Measurements from ENCODE around the gene GMPR2.

DNA sequence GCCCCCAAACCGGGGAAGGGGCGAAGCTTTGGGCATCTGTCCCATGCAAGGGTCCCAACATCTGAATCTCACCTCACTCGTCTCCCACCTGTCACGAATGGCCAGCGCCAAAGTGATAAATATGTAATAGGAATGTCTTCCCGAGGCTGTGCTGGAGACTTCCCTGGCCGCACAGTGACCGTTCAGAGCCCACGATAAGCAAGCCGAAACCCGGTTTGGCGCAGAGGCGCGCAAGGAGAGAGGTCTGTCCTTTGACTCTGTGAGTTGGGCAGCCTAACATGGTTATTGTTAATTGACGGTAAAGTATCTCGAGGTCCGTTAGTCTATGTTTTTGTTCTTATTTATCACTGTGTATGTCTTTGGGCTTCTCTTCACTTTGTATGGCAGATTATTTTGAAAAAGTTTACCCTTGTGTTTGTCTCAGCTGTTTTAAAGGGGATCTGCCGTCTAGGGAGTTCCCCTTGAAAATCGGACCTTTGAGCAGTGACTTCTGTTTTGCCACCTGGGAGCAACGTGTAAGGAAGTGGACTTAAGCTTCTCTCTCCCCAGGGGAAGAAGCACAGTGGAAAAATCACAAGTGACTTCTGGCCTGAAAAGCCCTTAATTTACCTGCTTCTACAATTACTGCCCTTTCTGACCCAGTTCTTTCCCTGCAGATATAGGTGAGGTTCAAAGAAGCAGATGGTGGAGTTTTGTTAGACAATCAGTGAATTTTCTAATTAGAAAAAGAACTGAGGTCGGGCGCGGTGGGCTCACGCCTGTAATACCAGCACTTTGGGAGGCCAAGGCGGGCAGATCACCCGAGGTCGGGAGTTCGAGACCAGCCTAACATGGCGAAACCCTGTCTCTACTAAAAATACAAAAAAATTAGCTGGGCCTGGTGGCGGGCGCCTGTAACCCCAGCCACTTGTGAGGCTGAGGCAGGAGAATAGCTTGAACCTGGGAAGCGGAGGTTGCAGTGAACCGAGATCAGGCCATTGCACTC, 36.4 kb upstream of the GMPR2 start:
- TF ChIP-seq CEBPB (IDR thresholded peaks at IDR 0.05; ENCODE audit: low read depth, low read length) (no peak), RAD21 (IDR thresholded peaks at IDR 0.05; ENCODE audit: low read length) (no peak), MAZ (IDR thresholded peaks at IDR 0.05; ENCODE audit: borderline replicate concordance, low read depth, low read length) (no peak), SMC3 (IDR thresholded peaks at IDR 0.05; ENCODE audit: low read depth, low read length) (no peak)
- TF ChIP-seq, protein P1, sequence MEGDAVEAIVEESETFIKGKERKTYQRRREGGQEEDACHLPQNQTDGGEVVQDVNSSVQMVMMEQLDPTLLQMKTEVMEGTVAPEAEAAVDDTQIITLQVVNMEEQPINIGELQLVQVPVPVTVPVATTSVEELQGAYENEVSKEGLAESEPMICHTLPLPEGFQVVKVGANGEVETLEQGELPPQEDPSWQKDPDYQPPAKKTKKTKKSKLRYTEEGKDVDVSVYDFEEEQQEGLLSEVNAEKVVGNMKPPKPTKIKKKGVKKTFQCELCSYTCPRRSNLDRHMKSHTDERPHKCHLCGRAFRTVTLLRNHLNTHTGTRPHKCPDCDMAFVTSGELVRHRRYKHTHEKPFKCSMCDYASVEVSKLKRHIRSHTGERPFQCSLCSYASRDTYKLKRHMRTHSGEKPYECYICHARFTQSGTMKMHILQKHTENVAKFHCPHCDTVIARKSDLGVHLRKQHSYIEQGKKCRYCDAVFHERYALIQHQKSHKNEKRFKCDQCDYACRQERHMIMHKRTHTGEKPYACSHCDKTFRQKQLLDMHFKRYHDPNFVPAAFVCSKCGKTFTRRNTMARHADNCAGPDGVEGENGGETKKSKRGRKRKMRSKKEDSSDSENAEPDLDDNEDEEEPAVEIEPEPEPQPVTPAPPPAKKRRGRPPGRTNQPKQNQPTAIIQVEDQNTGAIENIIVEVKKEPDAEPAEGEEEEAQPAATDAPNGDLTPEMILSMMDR (conservative IDR thresholded peaks at IDR 0.05; ENCODE audit: low read depth, low read length), result no peak

Measured in IMR-90 (cell line).